Measurements from ENCODE around the gene ZNF333. TPM values are rescaled to one million over a fixed set of nuclear protein-coding genes. Genes with fewer than 3 reads are reported as not detected.
"Not testable (repeated sequence)": the region's sequence is repeated elsewhere in the genome, so short reads cannot be mapped to it uniquely, and the experiment has no call there.

ZNF333 gene
- total RNA-seq, 1 donor from 2014 or later: 10.5 TPM

DNA sequence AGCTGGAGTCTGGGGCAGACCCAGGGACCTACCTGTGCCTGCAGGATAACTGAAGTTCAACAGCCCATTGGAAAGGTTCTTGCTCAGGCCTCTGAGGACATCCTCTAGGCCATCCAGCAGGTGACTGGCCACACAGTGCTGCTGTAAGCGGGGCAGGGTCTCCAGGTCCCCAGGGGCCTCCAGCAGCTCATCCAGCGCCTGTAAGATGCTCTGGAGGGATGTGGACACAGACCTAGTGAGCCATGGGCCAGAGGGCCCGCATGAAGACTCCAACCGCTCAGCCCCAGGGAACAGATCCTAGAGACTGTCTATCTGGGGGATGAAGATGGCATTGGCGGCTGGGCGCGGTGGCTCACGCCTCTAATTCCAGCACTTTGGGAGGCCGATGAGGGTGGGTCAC is 74.6 kb downstream of the ZNF333 start:
- intact Hi-C loops (cut with DNase I): no loop called here
- no peak for DNase-seq (ENCODE audit: low spot score)

DNA sequence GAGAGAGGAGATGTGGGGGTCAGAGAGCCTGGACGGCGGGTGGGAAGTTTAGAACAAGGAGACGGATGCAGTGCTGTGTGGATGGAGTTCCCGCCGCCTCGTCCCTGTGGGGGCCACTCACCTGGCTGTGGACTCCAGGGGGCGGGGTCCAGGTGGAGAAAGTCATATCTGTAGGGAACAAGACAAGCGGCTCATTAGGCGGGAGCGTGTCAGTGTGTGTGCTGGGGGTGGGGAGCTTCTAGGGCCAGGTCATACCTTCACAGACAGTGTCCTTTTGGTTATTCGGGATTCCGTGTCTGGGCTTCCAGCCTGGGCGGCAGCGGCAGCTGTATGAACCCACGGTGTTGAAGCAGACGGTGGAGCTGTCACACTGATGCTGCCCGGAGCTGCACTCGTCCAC is 75.6 kb downstream of the ZNF333 start:
- DNase-seq (ENCODE audit: low spot score); intact Hi-C loops (cut with DNase I): not testable (repeated sequence)

DNA sequence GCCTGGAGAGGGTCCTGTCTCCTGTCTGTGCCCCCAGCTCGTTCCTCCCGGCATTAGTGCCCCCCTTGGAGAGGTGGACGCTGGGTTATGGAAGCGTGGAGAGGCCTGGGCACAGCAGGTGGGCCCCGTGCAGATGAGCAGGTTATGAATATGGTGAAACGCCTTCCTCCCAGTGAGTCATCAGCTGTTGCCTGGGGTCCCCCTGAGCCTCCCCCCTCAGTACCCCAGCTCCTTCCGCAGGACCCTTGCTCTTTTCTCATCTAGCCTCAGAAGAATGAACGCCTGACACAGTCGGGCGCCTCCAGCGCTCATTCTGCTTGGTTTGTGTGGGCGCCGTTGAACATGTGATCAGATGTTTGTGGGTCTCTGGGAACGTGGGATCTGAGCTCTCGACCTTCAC is 76.0 kb downstream of the ZNF333 start:
- DNase-seq (ENCODE audit: low spot score): not testable (repeated sequence)

DNA sequence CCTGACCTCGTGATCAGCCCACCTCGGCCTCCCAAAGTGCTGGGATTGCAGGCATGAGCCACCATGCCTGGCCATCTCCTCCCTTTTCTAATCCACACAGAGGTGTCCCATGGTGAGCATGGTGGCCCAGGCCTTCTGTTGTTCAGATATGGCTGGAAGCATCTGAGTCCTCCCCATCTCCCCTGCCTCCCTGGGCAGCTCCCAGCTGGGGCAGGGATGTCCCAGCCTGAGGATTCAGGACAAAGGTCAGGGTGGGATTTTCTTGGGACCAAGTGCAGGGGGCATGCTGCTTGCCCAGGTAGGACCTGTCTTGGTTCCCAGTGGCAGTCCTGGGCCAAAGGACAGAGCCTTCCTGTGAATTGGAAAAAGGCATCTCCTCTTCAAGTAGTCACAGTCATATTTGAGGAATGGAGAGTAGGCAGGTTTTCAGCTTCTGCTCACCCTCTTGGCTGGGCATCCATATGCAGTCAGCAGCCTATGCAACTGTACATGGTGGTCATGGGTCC is 77.7 kb downstream of the ZNF333 start:
- intact Hi-C loops (cut with DNase I): no loop called here
- no peak for DNase-seq (ENCODE audit: low spot score)

More for the DNA sequence above, 76.0 kb downstream of the ZNF333 start:
- intact Hi-C loops (cut with DNase I): not testable (repeated sequence)

DNA sequence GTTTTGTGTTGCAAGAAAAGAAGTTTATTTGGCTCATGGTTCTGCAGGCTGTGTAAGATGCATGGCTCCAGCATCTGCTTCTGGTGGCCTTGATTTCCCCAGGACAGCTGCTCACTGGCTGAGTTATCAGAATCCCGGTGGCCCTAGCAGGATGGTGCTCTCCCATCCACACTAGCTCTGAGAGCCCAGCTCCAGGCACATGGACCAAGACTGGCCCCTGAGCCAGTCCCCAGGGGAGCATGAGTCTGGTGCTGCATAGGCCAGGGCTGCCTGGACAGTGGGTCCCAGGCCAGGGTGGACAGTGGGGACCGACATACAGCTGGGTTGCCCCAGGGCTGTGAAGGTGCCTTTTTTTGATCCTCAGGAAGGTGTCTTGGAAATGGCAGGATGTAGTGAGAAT is 78.2 kb downstream of the ZNF333 start:
- intact Hi-C loops (cut with DNase I): no loop called here
- no peak for DNase-seq (ENCODE audit: low spot score)

DNA sequence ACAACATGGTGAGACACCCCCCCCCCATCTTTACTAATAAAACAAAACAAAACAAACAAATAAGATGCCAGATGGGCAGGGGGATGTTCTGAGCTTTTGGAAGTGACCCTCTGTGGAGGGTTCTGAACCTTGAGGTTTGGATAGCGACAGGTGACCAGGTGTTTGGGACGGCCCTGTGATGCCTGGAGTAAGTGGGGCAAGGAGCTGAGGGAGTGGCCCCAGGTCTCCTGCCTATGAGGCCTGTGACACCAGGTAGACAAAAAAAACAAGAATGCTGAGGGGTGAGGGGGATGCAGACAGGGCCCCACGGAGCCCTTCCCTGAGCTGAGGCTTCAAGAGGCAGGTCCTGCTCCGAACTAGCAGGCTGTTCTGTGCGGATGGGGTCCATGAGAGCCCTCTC is 79.4 kb downstream of the ZNF333 start:
- intact Hi-C loops (cut with DNase I): no loop called here
- no peak for DNase-seq (ENCODE audit: low spot score)

DNA sequence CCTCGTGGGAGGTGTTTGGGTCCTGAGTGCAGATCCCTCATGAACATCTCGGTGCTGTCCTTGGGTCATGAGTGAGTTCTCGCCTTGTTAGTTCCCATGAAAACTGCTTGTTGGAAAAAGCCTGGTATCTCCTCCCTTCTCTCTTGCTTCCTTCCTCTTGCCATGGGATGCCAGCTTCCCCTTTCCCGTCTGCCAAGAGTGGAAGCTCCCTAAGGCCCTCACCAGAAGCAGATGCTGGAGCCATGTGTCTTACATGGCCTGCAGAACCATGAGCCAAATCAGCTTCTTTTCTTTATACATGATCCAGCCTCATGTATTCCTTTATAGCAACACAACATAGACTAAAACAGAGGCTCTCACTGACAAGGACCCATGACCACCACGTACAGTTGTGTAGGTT is 80.3 kb downstream of the ZNF333 start:
- intact Hi-C loops (cut with DNase I): no loop called here
- DNase-seq (ENCODE audit: low spot score): no peak

DNA sequence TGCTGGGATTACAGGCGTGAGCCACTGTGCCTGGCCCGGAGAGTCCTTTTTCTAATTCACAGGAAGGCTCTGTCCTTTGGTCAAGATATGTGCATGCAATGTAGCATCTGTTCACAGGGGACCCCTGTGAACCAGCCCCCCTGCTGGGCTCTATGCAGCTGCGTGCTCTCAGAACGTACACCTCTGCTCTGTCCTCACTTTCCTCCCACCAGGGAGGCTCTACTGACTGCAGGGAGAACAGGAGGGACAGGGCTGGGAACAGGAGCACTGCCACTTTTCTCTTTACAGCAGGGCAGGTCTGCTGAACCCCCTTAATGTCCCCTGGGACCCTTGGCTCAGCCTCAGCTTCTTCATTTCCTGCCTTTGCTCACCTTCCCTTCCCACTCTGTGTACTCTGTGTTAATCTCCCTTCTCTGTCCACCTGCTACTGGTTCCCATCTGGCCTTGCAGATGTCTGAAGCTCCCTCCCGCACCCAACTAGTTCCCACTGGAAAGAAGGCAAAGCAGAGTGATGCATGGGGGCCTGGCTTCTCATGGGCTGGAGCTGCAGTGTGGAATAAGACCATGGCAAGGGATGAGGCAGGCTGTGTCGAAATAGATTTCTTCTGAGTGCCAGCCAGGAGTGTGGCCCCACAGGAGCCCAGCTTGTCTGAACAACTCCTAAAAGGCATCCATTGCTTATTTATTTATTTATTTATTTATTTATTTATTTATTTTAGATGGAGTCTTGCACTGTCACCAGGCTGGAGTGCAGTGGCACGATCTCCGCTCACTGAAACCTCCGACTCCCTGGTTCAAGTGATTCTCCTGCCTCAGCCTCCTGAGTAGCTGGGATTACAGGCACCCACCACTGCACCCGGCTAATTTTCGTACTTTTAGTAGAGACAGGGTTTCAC is 81.3 kb downstream of the ZNF333 start:
- intact Hi-C loops (cut with DNase I): no loop called here

DNA sequence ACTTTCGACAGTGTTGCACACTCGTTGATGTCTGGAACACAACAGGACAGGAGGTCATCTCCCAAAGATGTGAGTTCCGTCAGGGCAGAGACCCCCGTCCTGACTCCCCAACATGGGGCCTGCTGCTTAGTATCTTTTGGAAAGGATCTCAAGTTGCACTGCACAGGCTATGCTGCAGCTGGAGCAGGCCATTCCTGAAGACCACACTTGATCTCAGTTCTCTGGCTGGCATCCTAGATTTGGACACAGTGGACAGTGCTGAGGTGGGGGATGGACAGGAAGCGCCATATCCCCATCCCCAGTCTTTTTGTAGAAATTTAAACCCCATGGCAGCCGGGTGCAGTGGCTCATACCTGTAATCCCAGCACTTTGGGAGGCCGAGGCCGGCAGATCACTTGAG is 82.6 kb downstream of the ZNF333 start:
- intact Hi-C loops (cut with DNase I): no loop called here
- DNase-seq (ENCODE audit: low spot score): no peak

More for the DNA sequence above, 81.3 kb downstream of the ZNF333 start:
- DNase-seq (ENCODE audit: low spot score): peak; percentile 33

DNA sequence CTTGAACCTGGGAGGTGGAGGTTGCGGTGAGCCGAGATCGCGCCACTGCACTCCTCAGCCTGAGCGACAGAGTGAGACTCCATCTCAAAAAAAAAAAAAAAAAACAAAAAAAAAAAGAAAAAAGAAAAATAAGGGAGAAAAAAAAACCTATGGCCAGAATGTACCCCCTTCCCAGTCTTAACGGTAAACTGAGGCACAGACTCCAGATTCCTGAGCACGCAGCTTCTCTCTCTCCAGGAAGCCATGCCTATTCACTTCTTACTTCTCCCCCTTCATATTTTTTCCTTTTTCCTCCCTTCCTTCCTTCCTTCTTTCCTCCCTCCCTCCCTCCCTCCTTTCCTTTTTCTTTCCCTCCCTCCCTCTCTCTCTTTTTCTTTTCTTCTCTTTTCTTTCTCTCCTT is 83.1 kb downstream of the ZNF333 start:
- DNase-seq (ENCODE audit: low spot score): no peak
- intact Hi-C loops (cut with DNase I): no loop called here

DNA sequence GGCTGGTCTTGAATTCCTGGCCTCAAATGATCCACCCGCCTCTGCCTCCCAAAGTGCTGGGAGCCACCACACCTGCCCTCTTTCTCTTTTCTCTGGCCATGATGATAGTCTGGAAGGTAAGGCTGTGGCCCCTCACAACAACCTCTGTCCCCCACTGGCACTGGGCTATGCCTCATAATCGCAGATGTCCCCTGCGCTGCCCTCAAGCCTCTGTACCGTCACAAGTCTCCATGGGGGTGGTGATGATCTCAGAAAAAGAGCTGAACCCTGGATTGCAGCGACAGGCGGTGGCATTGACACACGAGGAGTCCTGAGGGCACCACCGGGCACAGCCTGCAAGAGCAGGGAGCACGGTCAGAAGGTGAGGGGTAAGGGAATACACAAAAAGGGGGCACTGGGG is 83.9 kb downstream of the ZNF333 start:
- intact Hi-C loops (cut with DNase I); DNase-seq (ENCODE audit: low spot score): not testable (repeated sequence)

DNA sequence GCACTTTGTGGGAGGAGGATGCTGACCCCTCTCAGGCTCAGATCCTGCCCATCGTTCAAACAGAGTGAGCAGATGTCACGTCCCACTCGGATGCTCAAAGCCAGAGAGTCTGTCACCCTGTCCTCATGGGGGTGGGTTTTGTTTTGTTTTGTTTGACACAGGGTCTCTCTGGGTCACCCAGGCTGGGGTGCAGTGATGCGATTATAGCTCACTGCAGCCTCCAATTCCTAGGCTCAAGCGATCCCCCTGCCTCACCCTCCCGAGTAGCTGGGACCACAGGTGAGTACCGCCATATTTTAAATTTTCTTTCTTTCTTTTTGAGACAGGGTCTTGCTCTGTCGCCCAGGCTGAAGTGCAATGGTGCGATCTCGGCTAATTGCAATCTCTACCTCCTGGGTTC is 84.5 kb downstream of the ZNF333 start:
- intact Hi-C loops (cut with DNase I): no loop called here
- no peak for DNase-seq (ENCODE audit: low spot score)

DNA sequence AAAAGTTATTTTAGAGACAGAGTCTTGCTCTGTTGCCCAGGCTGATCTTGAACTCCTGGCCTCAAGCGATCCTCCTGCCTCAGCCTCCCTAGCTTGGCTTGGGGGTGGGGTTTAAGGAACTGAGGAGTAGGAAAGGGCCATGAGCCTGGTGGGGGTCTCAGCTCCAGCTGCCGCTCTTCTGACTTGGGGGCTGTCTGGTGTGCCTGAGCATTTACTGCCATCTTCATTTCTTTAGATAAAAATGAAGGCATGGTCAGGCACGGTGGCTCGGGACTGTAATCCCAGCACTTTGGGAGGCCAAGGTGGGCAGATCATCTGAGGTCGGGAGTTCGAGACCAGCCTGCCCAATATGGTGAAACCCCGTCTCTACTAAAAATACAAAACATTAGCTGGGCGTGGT is 85.5 kb downstream of the ZNF333 start:
- intact Hi-C loops (cut with DNase I); DNase-seq (ENCODE audit: low spot score): not testable (repeated sequence)

DNA sequence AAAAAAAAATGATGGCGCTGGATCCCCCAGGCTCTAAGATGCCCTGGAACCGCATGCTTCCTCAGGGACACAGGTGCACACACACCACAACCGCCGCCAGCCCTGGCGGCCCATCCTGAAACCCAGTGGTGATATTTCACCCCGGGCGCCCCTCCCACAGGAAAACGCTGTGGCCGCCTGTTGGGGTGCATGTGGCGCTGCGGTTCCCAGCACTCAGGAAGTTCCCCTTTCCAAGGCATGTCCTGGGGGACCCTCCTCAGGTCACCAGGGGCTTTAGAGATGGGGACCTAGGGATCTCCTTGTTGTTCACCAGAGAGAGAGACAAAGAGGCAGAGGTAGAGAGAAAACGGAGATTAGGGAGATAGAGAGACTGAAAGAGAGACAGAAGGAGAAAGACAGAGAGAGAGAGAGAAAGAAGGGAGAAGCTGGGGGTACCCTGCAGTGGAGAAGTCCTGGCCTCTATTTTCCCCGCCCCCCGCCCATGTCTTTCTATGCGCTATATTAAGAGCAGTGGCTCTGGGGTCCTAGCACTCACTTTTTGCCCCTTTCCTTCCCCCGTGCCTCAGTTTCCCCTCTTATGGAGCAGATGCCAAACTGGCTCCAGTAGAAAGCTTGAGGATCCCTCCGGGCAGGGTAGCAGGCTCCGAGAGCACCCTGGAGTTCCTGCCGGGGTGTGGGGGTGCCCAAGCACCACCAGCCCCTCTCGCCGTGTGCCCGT is 86.2 kb downstream of the ZNF333 start:
- peak; percentile 87 for DNase-seq (ENCODE audit: low spot score)
- intact Hi-C loops (cut with DNase I): no loop called here

DNA sequence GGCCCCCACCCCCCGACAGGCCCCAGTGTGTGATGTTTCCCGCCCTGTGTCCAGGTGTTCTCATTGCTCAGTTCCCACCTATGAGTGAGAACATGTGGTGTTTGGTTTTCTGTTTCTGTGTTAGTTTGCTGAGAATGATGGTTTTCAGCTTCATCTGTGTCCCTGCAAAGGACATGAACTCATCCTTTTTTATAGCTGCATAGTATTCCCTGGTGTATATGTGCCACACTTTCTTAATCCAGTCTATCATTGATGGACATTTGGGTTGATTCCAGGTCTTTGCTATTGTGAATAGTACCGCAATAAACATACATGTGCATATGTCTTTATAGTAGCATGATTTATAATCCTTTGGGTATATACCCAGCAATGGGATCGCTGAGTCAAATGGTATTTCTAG is 87.8 kb downstream of the ZNF333 start:
- DNase-seq (ENCODE audit: low spot score); intact Hi-C loops (cut with DNase I): not testable (repeated sequence)

DNA sequence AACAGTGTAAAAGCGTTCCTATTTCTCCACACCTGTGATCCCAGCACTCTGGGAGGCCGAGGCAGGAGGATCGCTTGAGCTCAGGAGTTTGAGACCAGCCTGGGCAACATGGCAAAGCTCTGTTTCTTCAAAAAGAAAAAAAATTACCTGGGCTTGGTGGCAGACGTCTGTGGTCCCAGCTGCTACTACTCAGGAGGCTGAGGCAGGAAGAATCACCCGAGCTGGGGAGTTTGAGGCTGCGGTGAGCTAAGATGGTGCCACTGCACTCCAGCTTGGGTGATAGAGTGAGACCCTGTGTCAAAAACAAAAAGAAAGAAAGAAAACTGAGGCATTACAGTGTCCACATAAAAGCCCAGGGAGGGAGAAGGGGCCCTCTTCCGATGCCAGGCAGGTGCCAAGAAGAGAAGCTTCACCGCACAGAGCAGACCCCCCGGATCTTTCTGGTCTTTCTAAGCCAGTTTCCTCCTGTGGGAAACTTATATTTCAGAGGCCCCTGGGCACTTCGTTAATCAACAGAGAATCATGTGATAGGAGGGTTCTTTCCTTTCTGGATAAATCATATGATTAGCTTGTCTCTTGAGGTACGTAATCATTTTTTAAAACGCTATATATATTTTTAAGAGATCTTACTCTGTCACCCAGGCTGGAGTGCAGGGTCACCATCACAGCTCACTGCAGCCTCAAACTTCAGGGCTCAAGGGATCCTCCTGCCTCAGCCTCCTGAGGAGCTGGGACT is 88.4 kb downstream of the ZNF333 start, which contains the start of gene ADGRE2:
TSS of gene ADGRE2 (minus strand) at position 451 of the 736 bp plus-strand sequence. CDS start 1,804 bp downstream, outside the sequence.
- DNase-seq (ENCODE audit: low spot score); intact Hi-C loops (cut with DNase I): not testable (repeated sequence)

DNA sequence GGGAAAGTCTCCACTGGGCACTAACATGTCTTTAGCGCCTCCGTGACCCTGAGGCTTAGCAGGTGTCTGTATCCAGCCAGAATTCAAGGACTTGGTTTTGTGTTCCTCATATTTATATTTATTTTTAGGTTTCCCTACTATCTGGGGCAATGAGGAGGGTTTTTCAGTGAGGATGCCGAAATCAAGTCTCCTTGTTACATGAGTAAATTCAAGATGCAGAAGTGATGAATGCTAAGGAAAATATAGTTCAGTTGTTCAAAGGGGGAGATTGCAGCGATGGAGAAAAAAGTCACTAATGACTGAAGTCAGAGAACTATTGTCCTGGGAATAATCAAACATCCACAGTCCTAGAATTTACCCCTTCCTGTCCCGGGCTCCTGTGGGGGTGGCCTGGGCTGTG is 89.3 kb downstream of the ZNF333 start:
- intact Hi-C loops (cut with DNase I): no loop called here

DNA sequence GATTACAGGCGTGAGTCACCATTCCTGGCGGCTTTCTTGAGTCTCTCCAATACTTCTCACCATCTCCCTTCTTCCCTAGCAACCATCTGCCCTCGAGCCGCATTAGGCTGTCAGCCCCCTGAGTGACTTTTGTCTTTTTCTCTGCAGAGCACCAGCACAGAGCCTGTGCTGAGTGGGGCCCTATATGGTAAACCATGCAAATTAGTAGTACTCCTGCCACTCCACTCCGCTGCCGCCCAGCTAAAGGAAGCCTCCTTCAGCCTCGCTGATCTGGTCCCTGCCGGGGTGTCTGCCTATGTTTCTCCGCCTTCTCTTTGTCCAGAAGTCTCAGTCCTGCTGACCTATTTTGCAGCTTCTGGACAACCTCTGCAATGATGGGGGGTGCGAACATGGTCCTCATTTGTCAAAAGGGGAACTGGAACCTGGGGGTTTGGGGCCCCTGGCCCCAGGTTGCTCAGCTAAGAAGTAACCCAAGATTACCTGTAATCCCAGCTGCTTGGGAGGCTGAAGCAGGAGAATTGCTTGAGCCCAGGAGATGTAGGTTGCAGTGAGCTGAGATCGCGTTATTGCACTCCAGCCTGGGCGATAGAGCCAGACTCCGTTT is 90.9 kb downstream of the ZNF333 start:
- intact Hi-C loops (cut with DNase I): not testable (repeated sequence)

More for the DNA sequence above, 89.3 kb downstream of the ZNF333 start:
- DNase-seq (ENCODE audit: low spot score): no peak

More for the DNA sequence above, 90.9 kb downstream of the ZNF333 start:
- DNase-seq (ENCODE audit: low spot score): not testable (repeated sequence)
